Naive B cell (primary cell): ENCODE measurements around the gene ALDH6A1. TPM values are rescaled to one million over a fixed set of nuclear protein-coding genes. Genes with fewer than 3 reads are reported as not detected.
"Not testable (repeated sequence)": the region's sequence is repeated elsewhere in the genome, so short reads cannot be mapped to it uniquely, and the experiment has no call there.

ENCODE experiments used
- ATAC-seq, 2 donors: fragments of 150-1000 bp; cut with Tn5 transposase; 2 replicates each; pipeline ENCODE4 v1.10.0; 2021; ENCODE audit warnings: low read depth in 2 of 2, mild to moderate bottlenecking in 2 of 2, moderate library complexity in 2 of 2
- DNase-seq: peaks from one replicate; pipeline ENCODE4 v3.0.0; 2022
- H3K27ac Mint-ChIP-seq, 6 donors: one replicate each; pipeline ENCODE4 v1.8.0; 2020 to 2022; ENCODE audit warnings: mild to moderate bottlenecking in 6 of 6, mixed read lengths in 6 of 6, moderate library complexity in 5 of 6, inconsistent platforms in 2 of 6
- H3K27me3 Mint-ChIP-seq, 3 donors: one replicate each; pipeline ENCODE4 v1.8.0; 2021 to 2022; ENCODE audit warnings: mixed read lengths in 3 of 3, mild to moderate bottlenecking in 1 of 3
- H3K36me3 Mint-ChIP-seq, 2 donors: one replicate each; pipeline ENCODE4 v1.8.0; 2020 to 2022; ENCODE audit warnings: mixed read lengths in 2 of 2, inconsistent platforms in 1 of 2, mild to moderate bottlenecking in 1 of 2
- H3K4me1 Mint-ChIP-seq, 3 donors: one replicate each; pipeline ENCODE4 v1.8.0; 2020 to 2022; ENCODE audit warnings: mixed read lengths in 3 of 3, inconsistent platforms in 1 of 3, mild to moderate bottlenecking in 1 of 3, moderate library complexity in 1 of 3
- H3K4me3 Mint-ChIP-seq, 8 donors: one replicate each; pipeline ENCODE4 v1.8.0; 2020 to 2022; ENCODE audit warnings: mild to moderate bottlenecking in 8 of 8, mixed read lengths in 8 of 8, moderate library complexity in 8 of 8, inconsistent platforms in 2 of 8
- H3K9me3 Mint-ChIP-seq, 7 donors: one replicate each; pipeline ENCODE4 v1.8.0; 2020 to 2022; ENCODE audit warnings: mixed read lengths in 7 of 7, mild to moderate bottlenecking in 5 of 7, inconsistent platforms in 2 of 7, moderate library complexity in 1 of 7
- polyA plus RNA-seq, 6 donors: library from polyadenylated mRNA; unstranded; fragments of 300-500 nt; fragmentation: Illumina TruSeq; gene quantifications; one replicate each; pipeline ENCODE4 v1.2.3, GENCODE V29; 2021; ENCODE audit warnings: low read depth in 6 of 6

The ALDH6A1 gene
- 10 to 100 TPM; 14.5 to 24.3 (median 20.6) TPM for polyA plus RNA-seq

GRCh38 chr14:74084277-74085046 lies at the start of gene ALDH6A1, which contains the start of gene LIN52:
TSS of gene ALDH6A1 (minus strand) at chr14:74084453. CDS start at chr14:74084394, 59 bp downstream.
TSS of gene LIN52 (plus strand) at chr14:74084956. CDS start at chr14:74084975, 19 bp downstream.
- Mint-ChIP-seq H3K9me3 (peaks cover 0 to 2% (median 0%) of the 10 kb centered on the region in 7 donors), H3K27me3 (no peaks in the 10 kb centered on the region), H3K4me1 (peaks cover 34 to 40% (median 38%) of the 10 kb centered on the region in 3 donors), H3K36me3 (peaks cover 0 to 6% of the 10 kb centered on the region in 2 donors), H3K4me3 (peak within 1 kb of the TSS; percentile 89 to 100 (median 98)), H3K27ac (peak within 1 kb of the TSS; percentile 85 to 98 (median 96))
- ATAC-seq (peak; percentile 87 to 90), DNase-seq (peak; percentile 99)

- DNase-seq (no peak), ATAC-seq (no peak)
- Mint-ChIP-seq H3K36me3 (no peaks in the 10 kb centered on the region), H3K4me1 (no peaks in the 10 kb centered on the region), H3K9me3 (peaks cover 0 to 7% (median 0%) of the 10 kb centered on the region in 7 donors), H3K27ac (no peak overlapping the region), H3K27me3 (no peaks in the 10 kb centered on the region), H3K4me3 (no peak overlapping the region)
These were observed 43.4 kb upstream of the ALDH6A1 start for GRCh38 chr14:74127634-74128033.

- H3K9me3 Mint-ChIP-seq: peaks cover 0 to 7% (median 0%) of the 10 kb centered on the region in 7 donors
- no peak overlapping the region for H3K27ac Mint-ChIP-seq
- no peaks in the 10 kb centered on the region for H3K4me1 Mint-ChIP-seq
- no peaks in the 10 kb centered on the region for H3K27me3 Mint-ChIP-seq
- no peak overlapping the region for H3K4me3 Mint-ChIP-seq
- no peaks in the 10 kb centered on the region for H3K36me3 Mint-ChIP-seq
- ATAC-seq (no peak), DNase-seq (no peak)
These were observed 42.2 kb upstream of the ALDH6A1 start for GRCh38 chr14:74126315-74127013.

GRCh38 chr14:74125487-74125886 lies 41.2 kb upstream of the ALDH6A1 start:
- H3K27ac Mint-ChIP-seq, DNase-seq, ATAC-seq, H3K36me3 Mint-ChIP-seq, H3K27me3 Mint-ChIP-seq, H3K4me1 Mint-ChIP-seq, H3K9me3 Mint-ChIP-seq, H3K4me3 Mint-ChIP-seq: not testable (repeated sequence)

GRCh38 chr14:74111395-74112216 lies 27.4 kb upstream of the ALDH6A1 start:
- peaks cover 6 to 16% of the 10 kb centered on the region in 2 donors for H3K36me3 Mint-ChIP-seq
- peak; percentile 50 to 65 for ATAC-seq
- not testable (repeated sequence) for H3K27ac Mint-ChIP-seq, H3K27me3 Mint-ChIP-seq, H3K4me3 Mint-ChIP-seq, H3K9me3 Mint-ChIP-seq, H3K4me1 Mint-ChIP-seq
- peak; percentile 43 for DNase-seq

GRCh38 chr14:74109369-74109768 lies 25.1 kb upstream of the ALDH6A1 start:
- no peaks in the 10 kb centered on the region for H3K27me3 Mint-ChIP-seq
- DNase-seq: no peak
- H3K4me3 Mint-ChIP-seq: no peak overlapping the region
- H3K4me1 Mint-ChIP-seq: no peaks in the 10 kb centered on the region
- peaks cover 6 to 16% of the 10 kb centered on the region in 2 donors for H3K36me3 Mint-ChIP-seq
- peak overlapping the region in 1 of 6 donors; percentile 62 for H3K27ac Mint-ChIP-seq
- no peaks in the 10 kb centered on the region for H3K9me3 Mint-ChIP-seq
- ATAC-seq: no peak

- Mint-ChIP-seq H3K9me3 (no peaks in the 10 kb centered on the region), H3K4me1 (no peaks in the 10 kb centered on the region), H3K36me3 (peaks cover 6 to 22% of the 10 kb centered on the region in 2 donors), H3K27me3 (no peaks in the 10 kb centered on the region), H3K4me3 (no peak overlapping the region), H3K27ac (no peak overlapping the region)
- no peak for DNase-seq
- ATAC-seq: no peak
These were observed 21.1 kb upstream of the ALDH6A1 start for GRCh38 chr14:74105381-74105780.

GRCh38 chr14:74089251-74090020 lies 5.2 kb upstream of the ALDH6A1 start:
- H3K9me3 Mint-ChIP-seq: peaks cover 0 to 2% (median 0%) of the 10 kb centered on the region in 7 donors
- no peaks in the 10 kb centered on the region for H3K27me3 Mint-ChIP-seq
- H3K4me1 Mint-ChIP-seq: peaks cover 14 to 35% (median 25%) of the 10 kb centered on the region in 3 donors
- no peak for ATAC-seq
- peaks cover 0 to 9% of the 10 kb centered on the region in 2 donors for H3K36me3 Mint-ChIP-seq
- peak overlapping the region in 1 of 8 donors; percentile 3 for H3K4me3 Mint-ChIP-seq
- no peak for DNase-seq
- H3K27ac Mint-ChIP-seq: no peak overlapping the region

- H3K4me1 Mint-ChIP-seq: peaks cover 32 to 47% (median 38%) of the 10 kb centered on the region in 3 donors
- ATAC-seq (no peak), DNase-seq (peak; percentile 35)
- peaks cover 0 to 2% (median 0%) of the 10 kb centered on the region in 7 donors for H3K9me3 Mint-ChIP-seq
- H3K36me3 Mint-ChIP-seq: peaks cover 0 to 6% of the 10 kb centered on the region in 2 donors
- peak overlapping the region in 5 of 6 donors; percentile 85 to 98 (median 96) for H3K27ac Mint-ChIP-seq
- peak overlapping the region; percentile 89 to 100 (median 98) for H3K4me3 Mint-ChIP-seq
- H3K27me3 Mint-ChIP-seq: no peaks in the 10 kb centered on the region
These were observed 1.6 kb upstream of the ALDH6A1 start for GRCh38 chr14:74085828-74086227.

- Mint-ChIP-seq H3K27me3 (no peaks in the 10 kb centered on the region), H3K36me3 (peaks cover 0 to 6% of the 10 kb centered on the region in 2 donors), H3K27ac (peak overlapping the region; percentile 85 to 98 (median 96)), H3K4me3 (peak overlapping the region; percentile 89 to 100 (median 98)), H3K9me3 (peaks cover 0 to 2% (median 0%) of the 10 kb centered on the region in 7 donors), H3K4me1 (peaks cover 34 to 43% (median 38%) of the 10 kb centered on the region in 3 donors)
- DNase-seq (no peak), ATAC-seq (no peak)
These were observed 889 bp upstream of the ALDH6A1 start for GRCh38 chr14:74085047-74085637.

- Mint-ChIP-seq H3K27me3 (no peaks in the 10 kb centered on the region), H3K4me1 (peaks cover 29 to 36% (median 34%) of the 10 kb centered on the region in 3 donors), H3K36me3 (peaks cover 0 to 2% of the 10 kb centered on the region in 2 donors), H3K27ac (peak overlapping the region; percentile 78 to 98 (median 92)), H3K4me3 (peak overlapping the region; percentile 89 to 100 (median 98)), H3K9me3 (no peaks in the 10 kb centered on the region)
- DNase-seq: no peak
- ATAC-seq: peak; percentile 0
These were observed 423 bp downstream of the ALDH6A1 start for GRCh38 chr14:74083784-74084276.

GRCh38 chr14:74083161-74083560 lies 1.1 kb downstream of the ALDH6A1 start:
- H3K4me1 Mint-ChIP-seq: peaks cover 27 to 35% (median 32%) of the 10 kb centered on the region in 3 donors
- H3K36me3 Mint-ChIP-seq: no peaks in the 10 kb centered on the region
- H3K27ac Mint-ChIP-seq: peak overlapping the region in 1 of 6 donors; percentile 69
- DNase-seq (no peak), ATAC-seq (no peak)
- H3K4me3 Mint-ChIP-seq: peak overlapping the region; percentile 89 to 100 (median 98)
- no peaks in the 10 kb centered on the region for H3K27me3 Mint-ChIP-seq
- H3K9me3 Mint-ChIP-seq: no peaks in the 10 kb centered on the region
